Activated CD8-positive, alpha-beta T cell treated with anti-CD3 and anti-CD28 coated beads for 36 hours (primary cell): ENCODE measurements around the gene FAM149B1. TPM values are rescaled to one million over a fixed set of nuclear protein-coding genes. Genes with fewer than 3 reads are reported as not detected.

ENCODE experiments used
- ATAC-seq: fragments of 200-7000 bp; cut with Tn5 transposase; one replicate; pipeline ENCODE4 v1.10.0; 2021; ENCODE audit warnings: mild to moderate bottlenecking, moderate library complexity
- CTCF ChIA-PET: fragments of 350-600 bp; sonication (Branson Sonifier 250); formaldehyde crosslinking; loops from one replicate; lab custom pipeline; 2021; ENCODE audit warnings: antibody characterized with exemption; lab: Charles Lee
- POLR2A ChIA-PET: fragments of 350-600 bp; sonication (Branson Sonifier 250); formaldehyde crosslinking; loops from one replicate; lab custom pipeline; 2021; ENCODE audit warnings: antibody characterized with exemption; lab: Charles Lee
- DNase-seq: peaks from one replicate; pipeline ENCODE4 v3.0.0-alpha.2; 2020
- H3K27ac Mint-ChIP-seq: one replicate; pipeline ENCODE4 v1.8.0; 2021; ENCODE audit warnings: mild to moderate bottlenecking, mixed read lengths
- H3K27me3 Mint-ChIP-seq: one replicate; pipeline ENCODE4 v1.8.0; 2021; ENCODE audit warnings: mixed read lengths
- H3K36me3 Mint-ChIP-seq: one replicate; pipeline ENCODE4 v1.8.0; 2021; ENCODE audit warnings: low read depth, mixed read lengths
- H3K4me1 Mint-ChIP-seq: one replicate; pipeline ENCODE4 v1.8.0; 2021; ENCODE audit warnings: low read depth, mixed read lengths
- H3K4me3 Mint-ChIP-seq: one replicate; pipeline ENCODE4 v1.8.0; 2021; ENCODE audit warnings: mild to moderate bottlenecking, moderate library complexity, mixed read lengths
- H3K9me3 Mint-ChIP-seq: one replicate; pipeline ENCODE4 v1.8.0; 2021; ENCODE audit warnings: mixed read lengths
- CTCF ChIP-seq: fragments of 200-600 bp; IDR thresholded peaks from one replicate; pipeline ENCODE4 v1.8.0; 2022; ENCODE audit warnings: antibody characterized with exemption, mild to moderate bottlenecking
- intact Hi-C: fragments of 100-400 bp; cut with micrococcal nuclease; formaldehyde crosslinking; loops from one replicate; pipeline ENCODE4 v1.10.0; 2022
- total RNA-seq, 2 experiments: library from RNA; stranded (reverse); gene quantifications; one replicate each; pipeline ENCODE4 v1.2.3, GENCODE V29; 2021

The FAM149B1 gene
- total RNA-seq, 2 experiments from 2014 or later, result 13.0 to 13.3 TPM

GRCh38 chr10:73172867-73173266 lies 4.9 kb downstream of the FAM149B1 start:
- Mint-ChIP-seq H3K9me3 (no peaks in the 10 kb centered on the region), H3K36me3 (peaks cover 5% of the 10 kb centered on the region), H3K4me3 (no peak overlapping the region), H3K27me3 (no peaks in the 10 kb centered on the region), H3K27ac (no peak overlapping the region), H3K4me1 (peaks cover 7% of the 10 kb centered on the region)
- ChIA-PET POLR2A (no interaction called here), CTCF (interaction anchor here (1.0 to 2.1 kb wide), 2 partner anchors 14 to 77 kb away, joined by 3 to 6 read pairs; no protein-coding TSS in a partner anchor)
- TF ChIP-seq CTCF, result no peak
- DNase-seq (no peak), ATAC-seq (no peak)
- intact Hi-C loops, result no loop called here

GRCh38 chr10:73174148-73174925 lies 6.4 kb downstream of the FAM149B1 start:
- Mint-ChIP-seq H3K4me1 (peaks cover 1% of the 10 kb centered on the region), H3K9me3 (no peaks in the 10 kb centered on the region), H3K36me3 (peaks cover 5% of the 10 kb centered on the region), H3K27me3 (no peaks in the 10 kb centered on the region), H3K27ac (no peak overlapping the region), H3K4me3 (no peak overlapping the region)
- ChIA-PET CTCF (interaction anchor here (0.7 kb wide), 1 partner anchor 15 kb away, joined by 3 read pairs; no protein-coding TSS in a partner anchor), POLR2A (interaction anchor here (0.6 kb wide), 1 partner anchor 70 kb away, joined by 3 read pairs; no protein-coding TSS in a partner anchor)
- ATAC-seq (no peak), DNase-seq (no peak)
- TF ChIP-seq CTCF, result no peak
- intact Hi-C loops, result no loop called here

- Mint-ChIP-seq H3K9me3 (no peaks in the 10 kb centered on the region), H3K27ac (no peak overlapping the region), H3K4me1 (no peaks in the 10 kb centered on the region), H3K4me3 (no peak overlapping the region), H3K27me3 (no peaks in the 10 kb centered on the region), H3K36me3 (peaks cover 19% of the 10 kb centered on the region)
- POLR2A ChIA-PET, result no interaction called here
- no peak for DNase-seq
- CTCF ChIA-PET, result interaction anchor here (1.0 kb wide), 2 partner anchors 35 to 71 kb away, joined by 3 to 4 read pairs; no protein-coding TSS in a partner anchor
- ATAC-seq, result no peak
- intact Hi-C loops, result no loop called here
- no peak for TF ChIP-seq CTCF
Measured at GRCh38 chr10:73182568-73182967, 14.6 kb downstream of the FAM149B1 start.

GRCh38 chr10:73183667-73184281 lies 15.9 kb downstream of the FAM149B1 start:
- Mint-ChIP-seq H3K36me3 (peaks cover 19% of the 10 kb centered on the region), H3K27me3 (no peaks in the 10 kb centered on the region), H3K4me3 (no peak overlapping the region), H3K4me1 (no peaks in the 10 kb centered on the region), H3K9me3 (no peaks in the 10 kb centered on the region), H3K27ac (no peak overlapping the region)
- no peak for DNase-seq
- intact Hi-C loops, result no loop called here
- ChIA-PET POLR2A (no interaction called here), CTCF (interaction anchor here (0.7 to 1.1 kb wide), 4 partner anchors 24 to 402 kb away, joined by 3 to 4 read pairs (median 3); no protein-coding TSS in a partner anchor)
- ATAC-seq, result no peak
- no peak for TF ChIP-seq CTCF

GRCh38 chr10:73186266-73186665 lies 18.3 kb downstream of the FAM149B1 start:
- Mint-ChIP-seq H3K4me1 (no peaks in the 10 kb centered on the region), H3K4me3 (no peak overlapping the region), H3K36me3 (peaks cover 12% of the 10 kb centered on the region), H3K27me3 (no peaks in the 10 kb centered on the region), H3K27ac (no peak overlapping the region), H3K9me3 (no peaks in the 10 kb centered on the region)
- no peak for DNase-seq
- no peak for TF ChIP-seq CTCF
- POLR2A ChIA-PET, result no interaction called here
- intact Hi-C loops, result no loop called here
- CTCF ChIA-PET, result no interaction called here
- ATAC-seq, result no peak
